ENCODE data around the gene BMPR1B.

DNA sequence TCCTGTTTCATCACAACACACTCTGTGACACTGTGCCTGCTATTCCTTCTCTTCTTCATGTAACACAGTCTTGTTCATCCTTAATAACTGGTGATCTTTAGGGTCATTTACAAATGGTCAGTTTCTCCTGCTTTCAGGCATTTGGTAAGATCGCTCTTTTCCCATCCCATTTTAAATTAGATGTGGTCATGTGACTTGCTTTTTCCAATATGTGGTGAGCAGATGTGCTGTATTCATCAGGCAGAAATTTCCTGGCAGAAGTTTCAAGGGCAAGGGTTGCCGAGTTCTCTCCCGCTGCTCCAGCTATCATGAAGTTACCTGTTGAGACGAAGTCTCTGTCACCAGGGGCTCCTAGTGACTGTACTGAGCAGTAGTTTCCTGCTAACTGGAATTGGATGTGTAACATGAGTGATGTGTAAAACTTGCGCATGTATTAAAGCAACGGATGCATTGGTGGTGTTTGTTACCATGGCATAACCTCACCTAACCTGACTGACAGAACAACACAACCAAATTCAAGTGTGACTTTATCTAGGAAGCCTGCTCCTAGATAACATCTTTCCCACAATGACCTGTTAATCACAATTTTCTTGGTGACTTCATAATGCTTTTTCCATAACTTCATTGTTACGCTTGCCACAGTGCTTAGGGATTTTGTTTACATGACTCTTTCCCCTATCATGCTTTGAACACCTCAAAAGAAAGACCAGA is 29.5 kb upstream of the BMPR1B start:
- TF ChIP-seq, protein P1, sequence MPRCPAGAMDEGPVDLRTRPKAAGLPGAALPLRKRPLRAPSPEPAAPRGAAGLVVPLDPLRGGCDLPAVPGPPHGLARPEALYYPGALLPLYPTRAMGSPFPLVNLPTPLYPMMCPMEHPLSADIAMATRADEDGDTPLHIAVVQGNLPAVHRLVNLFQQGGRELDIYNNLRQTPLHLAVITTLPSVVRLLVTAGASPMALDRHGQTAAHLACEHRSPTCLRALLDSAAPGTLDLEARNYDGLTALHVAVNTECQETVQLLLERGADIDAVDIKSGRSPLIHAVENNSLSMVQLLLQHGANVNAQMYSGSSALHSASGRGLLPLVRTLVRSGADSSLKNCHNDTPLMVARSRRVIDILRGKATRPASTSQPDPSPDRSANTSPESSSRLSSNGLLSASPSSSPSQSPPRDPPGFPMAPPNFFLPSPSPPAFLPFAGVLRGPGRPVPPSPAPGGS (IDR thresholded peaks at IDR 0.05), result no peak
- TF ChIP-seq ESRRA (IDR thresholded peaks at IDR 0.05; ENCODE audit: borderline replicate concordance, low read length) (no peak), JUNB (IDR thresholded peaks at IDR 0.05) (no peak), CHD4 (IDR thresholded peaks at IDR 0.05; ENCODE audit: borderline replicate concordance) (no peak), RFX5 (IDR thresholded peaks at IDR 0.05) (no peak), HDAC2 (IDR thresholded peaks at IDR 0.05) (no peak), FOSL2 (IDR thresholded peaks at IDR 0.05) (no peak), FOSL2 (CRISPR knock-in tag; IDR thresholded peaks at IDR 0.05) (no peak), EP300 (IDR thresholded peaks at IDR 0.05) (no peak), CBX8 (IDR thresholded peaks at IDR 0.05) (no peak), JUN (IDR thresholded peaks at IDR 0.05) (no peak)
- TF ChIP-seq, protein P2, sequence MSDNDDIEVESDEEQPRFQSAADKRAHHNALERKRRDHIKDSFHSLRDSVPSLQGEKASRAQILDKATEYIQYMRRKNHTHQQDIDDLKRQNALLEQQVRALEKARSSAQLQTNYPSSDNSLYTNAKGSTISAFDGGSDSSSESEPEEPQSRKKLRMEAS (IDR thresholded peaks at IDR 0.05), result no peak
- TF ChIP-seq, protein P3, sequence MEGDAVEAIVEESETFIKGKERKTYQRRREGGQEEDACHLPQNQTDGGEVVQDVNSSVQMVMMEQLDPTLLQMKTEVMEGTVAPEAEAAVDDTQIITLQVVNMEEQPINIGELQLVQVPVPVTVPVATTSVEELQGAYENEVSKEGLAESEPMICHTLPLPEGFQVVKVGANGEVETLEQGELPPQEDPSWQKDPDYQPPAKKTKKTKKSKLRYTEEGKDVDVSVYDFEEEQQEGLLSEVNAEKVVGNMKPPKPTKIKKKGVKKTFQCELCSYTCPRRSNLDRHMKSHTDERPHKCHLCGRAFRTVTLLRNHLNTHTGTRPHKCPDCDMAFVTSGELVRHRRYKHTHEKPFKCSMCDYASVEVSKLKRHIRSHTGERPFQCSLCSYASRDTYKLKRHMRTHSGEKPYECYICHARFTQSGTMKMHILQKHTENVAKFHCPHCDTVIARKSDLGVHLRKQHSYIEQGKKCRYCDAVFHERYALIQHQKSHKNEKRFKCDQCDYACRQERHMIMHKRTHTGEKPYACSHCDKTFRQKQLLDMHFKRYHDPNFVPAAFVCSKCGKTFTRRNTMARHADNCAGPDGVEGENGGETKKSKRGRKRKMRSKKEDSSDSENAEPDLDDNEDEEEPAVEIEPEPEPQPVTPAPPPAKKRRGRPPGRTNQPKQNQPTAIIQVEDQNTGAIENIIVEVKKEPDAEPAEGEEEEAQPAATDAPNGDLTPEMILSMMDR (IDR thresholded peaks at IDR 0.05), result no peak
